Suprapubic skin (tissue), 4 donors: Measurements from ENCODE around the gene ABTB1. TPM values are rescaled to one million over a fixed set of nuclear protein-coding genes. Genes with fewer than 3 reads are reported as not detected.

Experiments
- DNase-seq, 2 donors: peaks; one replicate each; pipeline ENCODE4 v3.0.0-alpha.2; 2019; ENCODE audit warnings: low spot score in 2 of 2
- H3K27ac ChIP-seq: fragments of 200-600 bp; sonication (generic); one replicate; pipeline ENCODE4 v1.5.1; 2019
- H3K27me3 ChIP-seq: fragments of 200-600 bp; sonication (generic); one replicate; pipeline ENCODE4 v1.5.1; 2019
- H3K36me3 ChIP-seq: fragments of 200-600 bp; sonication (generic); one replicate; pipeline ENCODE4 v1.5.1; 2019
- H3K4me1 ChIP-seq: fragments of 200-600 bp; sonication (generic); one replicate; pipeline ENCODE4 v1.5.1; 2019
- H3K4me3 ChIP-seq: fragments of 200-600 bp; sonication (generic); one replicate; pipeline ENCODE4 v1.5.1; 2019; ENCODE audit warnings: mild to moderate bottlenecking
- H3K9me3 ChIP-seq: fragments of 200-600 bp; sonication (generic); one replicate; pipeline ENCODE4 v1.5.1; 2019
- CTCF ChIP-seq, 2 donors: fragments of 200-600 bp in 1 of 2; fragments of 450-650 bp in 1 of 2; sonication (generic) in 1 of 2; IDR thresholded peaks; one replicate each; pipeline ENCODE4 v1.5.1; 2016 to 2019; ENCODE audit warnings: antibody characterized with exemption in 2 of 2, mild to moderate bottlenecking in 1 of 2, moderate library complexity in 1 of 2
- EP300 ChIP-seq: sonication (generic); formaldehyde crosslinking; IDR thresholded peaks from one replicate; pipeline ENCODE4 v1.6.1; 2017; ENCODE audit warnings: antibody characterized with exemption
- POLR2A ChIP-seq, 2 donors: fragments of 450-650 bp; IDR thresholded peaks; one replicate each; pipeline ENCODE4 v1.6.1; 2017; ENCODE audit warnings: antibody characterized with exemption in 2 of 2, mild to moderate bottlenecking in 2 of 2, moderate library complexity in 2 of 2
- POLR2AphosphoS5 ChIP-seq, 3 donors: sonication (generic); formaldehyde crosslinking; IDR thresholded peaks; one replicate each; pipeline ENCODE4 v1.6.1; 2017; ENCODE audit warnings: antibody characterized with exemption in 3 of 3
- WGBS: methylation state at CpG from one replicate; pipeline ENCODE4 v1.1.5; 2018; 5-methylcytosine and 5-hydroxymethylcytosine counted together
- total RNA-seq, 4 donors: library from RNA; depleted of rRNA; stranded (reverse); fragments of >200 nt; gene quantifications; one replicate each; pipeline ENCODE4 v1.1.0, GENCODE V29; 2016

Gene ABTB1
- total RNA-seq, 4 donors from 2014 or later = 19.9 to 66.1 (median 35.8) TPM

- no peak overlapping the region for H3K27ac ChIP-seq
- peaks cover 5% of the 10 kb centered on the region for H3K36me3 ChIP-seq
- peaks cover 26% of the 10 kb centered on the region for H3K4me1 ChIP-seq
- DNase-seq = peak in 1 of 2 donors; percentile 34
- TF ChIP-seq CTCF (IDR thresholded peaks at IDR 0.05) (no peak), POLR2AphosphoS5 (IDR thresholded peaks at IDR 0.05) (no peak), EP300 (no peak), POLR2A (IDR thresholded peaks at IDR 0.05) (no peak)
- 49% methylated on average over 3 of the region's 3 CpGs for WGBS
- no peaks in the 10 kb centered on the region for H3K27me3 ChIP-seq
- no peaks in the 10 kb centered on the region for H3K9me3 ChIP-seq
- no peak overlapping the region for H3K4me3 ChIP-seq
Observed at GRCh38 chr3:127718916-127719290, 46.2 kb downstream of the ABTB1 start.

GRCh38 chr3:127719369-127719768 lies 46.6 kb downstream of the ABTB1 start:
- Histone ChIP-seq H3K4me3 (no peak overlapping the region), H3K4me1 (peaks cover 26% of the 10 kb centered on the region), H3K27ac (no peak overlapping the region), H3K36me3 (peaks cover 5% of the 10 kb centered on the region), H3K27me3 (no peaks in the 10 kb centered on the region), H3K9me3 (no peaks in the 10 kb centered on the region)
- peak in 1 of 2 donors; percentile 20 for DNase-seq
- TF ChIP-seq POLR2AphosphoS5 (IDR thresholded peaks at IDR 0.05) (no peak), EP300 (no peak), CTCF (IDR thresholded peaks at IDR 0.05) (no peak), POLR2A (IDR thresholded peaks at IDR 0.05) (no peak)
- 92% methylated on average over 8 of the region's 8 CpGs for WGBS

- WGBS = 88% methylated on average over 15 of the region's 15 CpGs
- no peaks in the 10 kb centered on the region for H3K9me3 ChIP-seq
- H3K27ac ChIP-seq = no peak overlapping the region
- no peak overlapping the region for H3K4me3 ChIP-seq
- TF ChIP-seq POLR2AphosphoS5 (IDR thresholded peaks at IDR 0.05) (no peak), EP300 (no peak), CTCF (IDR thresholded peaks at IDR 0.05) (no peak), POLR2A (IDR thresholded peaks at IDR 0.05) (no peak)
- H3K27me3 ChIP-seq = no peaks in the 10 kb centered on the region
- H3K4me1 ChIP-seq = peaks cover 26% of the 10 kb centered on the region
- peaks cover 5% of the 10 kb centered on the region for H3K36me3 ChIP-seq
- DNase-seq = peak in 1 of 2 donors; percentile 54
Observed at GRCh38 chr3:127720161-127720823, 47.5 kb downstream of the ABTB1 start.

GRCh38 chr3:127720985-127721935 lies 48.5 kb downstream of the ABTB1 start:
- 84% methylated on average over 17 of the region's 17 CpGs for WGBS
- Histone ChIP-seq H3K36me3 (peaks cover 5% of the 10 kb centered on the region), H3K4me1 (peaks cover 20% of the 10 kb centered on the region), H3K27ac (no peak overlapping the region), H3K4me3 (no peak overlapping the region), H3K9me3 (no peaks in the 10 kb centered on the region), H3K27me3 (no peaks in the 10 kb centered on the region)
- DNase-seq = peak in 1 of 2 donors; percentile 35
- TF ChIP-seq EP300 (no peak), POLR2AphosphoS5 (IDR thresholded peaks at IDR 0.05) (no peak), POLR2A (IDR thresholded peaks at IDR 0.05) (no peak), CTCF (IDR thresholded peaks at IDR 0.05) (no peak)
